NCI-H146 treated with DMSO at 0.1 percent for 48 hours (cell line): Measurements from ENCODE around the gene TNRC6B.
"Not testable (repeated sequence)": the region's sequence is repeated elsewhere in the genome, so short reads cannot be mapped to it uniquely, and the experiment has no call there.

ENCODE experiments used
- DNase-seq: peaks from one replicate; lab custom pipeline; 2025; ENCODE audit not compliant: unreplicated experiment; lab: John Stamatoyannopoulos, UW

Gene TNRC6B, protein sequence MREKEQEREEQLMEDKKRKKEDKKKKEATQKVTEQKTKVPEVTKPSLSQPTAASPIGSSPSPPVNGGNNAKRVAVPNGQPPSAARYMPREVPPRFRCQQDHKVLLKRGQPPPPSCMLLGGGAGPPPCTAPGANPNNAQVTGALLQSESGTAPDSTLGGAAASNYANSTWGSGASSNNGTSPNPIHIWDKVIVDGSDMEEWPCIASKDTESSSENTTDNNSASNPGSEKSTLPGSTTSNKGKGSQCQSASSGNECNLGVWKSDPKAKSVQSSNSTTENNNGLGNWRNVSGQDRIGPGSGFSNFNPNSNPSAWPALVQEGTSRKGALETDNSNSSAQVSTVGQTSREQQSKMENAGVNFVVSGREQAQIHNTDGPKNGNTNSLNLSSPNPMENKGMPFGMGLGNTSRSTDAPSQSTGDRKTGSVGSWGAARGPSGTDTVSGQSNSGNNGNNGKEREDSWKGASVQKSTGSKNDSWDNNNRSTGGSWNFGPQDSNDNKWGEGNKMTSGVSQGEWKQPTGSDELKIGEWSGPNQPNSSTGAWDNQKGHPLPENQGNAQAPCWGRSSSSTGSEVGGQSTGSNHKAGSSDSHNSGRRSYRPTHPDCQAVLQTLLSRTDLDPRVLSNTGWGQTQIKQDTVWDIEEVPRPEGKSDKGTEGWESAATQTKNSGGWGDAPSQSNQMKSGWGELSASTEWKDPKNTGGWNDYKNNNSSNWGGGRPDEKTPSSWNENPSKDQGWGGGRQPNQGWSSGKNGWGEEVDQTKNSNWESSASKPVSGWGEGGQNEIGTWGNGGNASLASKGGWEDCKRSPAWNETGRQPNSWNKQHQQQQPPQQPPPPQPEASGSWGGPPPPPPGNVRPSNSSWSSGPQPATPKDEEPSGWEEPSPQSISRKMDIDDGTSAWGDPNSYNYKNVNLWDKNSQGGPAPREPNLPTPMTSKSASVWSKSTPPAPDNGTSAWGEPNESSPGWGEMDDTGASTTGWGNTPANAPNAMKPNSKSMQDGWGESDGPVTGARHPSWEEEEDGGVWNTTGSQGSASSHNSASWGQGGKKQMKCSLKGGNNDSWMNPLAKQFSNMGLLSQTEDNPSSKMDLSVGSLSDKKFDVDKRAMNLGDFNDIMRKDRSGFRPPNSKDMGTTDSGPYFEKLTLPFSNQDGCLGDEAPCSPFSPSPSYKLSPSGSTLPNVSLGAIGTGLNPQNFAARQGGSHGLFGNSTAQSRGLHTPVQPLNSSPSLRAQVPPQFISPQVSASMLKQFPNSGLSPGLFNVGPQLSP (N-terminal part only)

DNA sequence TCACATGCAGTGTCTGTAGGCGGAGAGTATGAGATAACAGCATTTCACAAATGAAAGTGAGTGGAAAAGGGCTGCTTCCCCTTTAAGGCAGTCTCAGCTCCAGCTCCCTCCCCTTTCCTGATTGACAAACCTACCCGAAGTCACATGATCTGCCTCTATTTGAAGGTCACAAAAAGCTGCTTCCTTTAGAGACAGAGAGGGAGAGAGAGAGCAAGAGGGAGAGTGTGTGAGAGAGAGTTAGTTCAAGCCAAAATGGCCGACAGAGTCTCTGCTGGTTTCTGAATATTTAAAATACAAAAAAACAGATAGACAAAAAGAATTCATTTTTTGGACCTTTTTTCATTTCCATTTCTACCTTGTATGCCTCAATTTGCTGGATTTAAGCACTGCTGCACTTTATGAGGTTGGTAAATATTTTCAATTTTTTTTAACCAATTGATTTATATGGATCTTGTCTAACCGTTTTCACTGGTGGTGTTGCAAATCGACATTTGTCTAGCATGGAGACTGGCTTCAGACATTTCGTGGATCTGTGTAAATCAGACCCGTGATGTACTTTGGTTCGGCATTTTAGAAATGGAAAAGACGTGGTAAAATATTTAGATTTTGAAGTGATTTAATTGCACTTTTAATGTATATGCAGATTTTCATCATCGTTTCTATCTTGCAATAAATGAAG, at the start of gene TNRC6B:
TSS of gene TNRC6B (plus strand) at position 188 of the 679 bp plus-strand sequence. CDS start at position 399, 211 bp downstream.
- peak; percentile 92 for DNase-seq

DNA sequence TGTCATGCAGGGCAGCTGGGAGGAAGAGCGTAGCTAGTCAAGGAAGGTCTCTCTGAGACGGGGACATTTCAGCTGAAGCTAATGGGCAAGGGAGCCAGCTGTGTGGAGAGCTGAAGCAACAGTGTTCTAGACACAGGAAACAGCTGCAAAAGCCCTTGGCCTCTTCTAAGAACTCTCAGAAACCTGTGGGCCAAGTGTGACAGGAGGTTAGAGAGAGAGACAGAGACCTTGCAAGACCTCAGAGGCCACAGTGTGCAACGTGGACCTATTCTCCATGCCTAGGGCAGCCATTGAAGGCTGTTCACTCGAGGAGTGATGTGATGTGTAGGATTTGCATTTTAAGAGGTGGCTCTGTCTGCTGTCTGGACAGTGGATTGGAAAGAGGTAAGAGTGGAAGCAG, 48.7 kb upstream of the TNRC6B start:
- no peak for DNase-seq

DNA sequence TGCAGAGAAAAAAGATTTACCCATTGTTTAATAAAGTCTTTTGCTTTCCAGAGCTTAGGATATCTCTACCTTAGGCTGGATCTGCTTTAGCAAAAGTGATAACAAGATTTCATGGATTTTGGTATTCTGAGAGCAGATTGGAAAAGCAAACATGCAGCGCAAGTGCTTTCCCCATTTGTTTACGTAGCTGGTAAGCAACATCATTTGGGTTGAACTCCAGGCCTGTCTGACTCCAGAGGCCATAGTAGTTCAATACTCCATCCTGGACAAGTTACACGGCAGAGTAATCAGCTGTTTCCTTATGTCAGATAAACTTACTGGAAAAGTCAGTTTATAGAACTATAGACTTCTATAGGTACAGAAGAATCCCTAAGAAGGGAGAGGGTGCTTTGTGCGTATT, 40.6 kb upstream of the TNRC6B start:
- DNase-seq: no peak

DNA sequence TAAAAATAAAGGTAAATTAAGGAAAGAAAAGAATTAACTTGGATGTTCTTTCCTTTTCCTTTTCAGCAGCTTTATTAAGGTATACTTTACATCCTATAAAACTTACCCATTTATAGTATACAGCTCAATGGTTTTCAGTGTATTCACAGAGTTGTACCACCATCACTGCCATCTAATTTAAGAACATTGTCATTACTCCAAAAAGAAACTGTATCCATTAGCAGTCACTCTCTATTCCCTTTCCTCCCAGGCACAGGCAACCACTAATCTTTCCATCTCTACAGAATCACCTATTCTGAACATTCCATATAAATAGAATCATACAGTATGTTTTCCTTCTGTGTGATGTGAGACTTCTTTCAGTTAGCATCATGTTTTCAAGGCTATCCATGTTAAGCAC, 38.9 kb upstream of the TNRC6B start:
- no peak for DNase-seq

DNA sequence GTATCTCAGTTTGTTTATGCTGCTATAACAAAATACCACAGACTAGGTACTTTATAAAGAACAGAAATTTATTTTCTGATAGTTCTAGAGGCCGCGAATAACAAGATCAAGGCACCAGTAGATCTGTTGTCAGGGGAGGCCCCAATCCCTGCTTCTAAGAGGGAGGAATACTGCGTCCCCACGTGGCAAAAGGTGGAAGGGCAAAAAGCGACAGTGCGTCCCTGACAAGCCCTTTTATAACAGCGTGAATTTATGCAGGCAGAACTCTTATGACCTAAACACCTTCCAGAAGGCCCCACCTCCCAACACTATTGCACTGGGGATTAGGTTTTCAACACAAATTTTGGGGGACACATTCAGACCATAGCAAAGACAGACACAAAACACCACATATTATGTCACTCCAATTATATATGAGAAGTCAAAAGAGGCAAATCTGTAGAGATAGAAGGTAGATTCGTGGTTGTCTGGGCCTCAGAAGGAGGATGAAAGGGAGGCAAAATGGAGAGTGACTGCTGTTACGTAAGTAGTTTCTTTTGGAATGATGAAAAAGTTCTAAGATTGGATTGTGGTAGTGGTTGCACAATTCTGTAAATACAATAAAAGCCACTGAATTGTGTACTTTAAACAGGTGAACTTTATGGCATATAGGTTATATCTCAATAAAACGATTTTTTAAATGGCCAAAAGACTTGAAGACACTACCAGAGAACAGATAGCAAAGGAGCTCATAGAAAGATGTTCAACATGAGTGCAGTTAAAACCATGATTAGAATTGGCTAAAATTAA, 30.1 kb upstream of the TNRC6B start:
- no peak for DNase-seq

DNA sequence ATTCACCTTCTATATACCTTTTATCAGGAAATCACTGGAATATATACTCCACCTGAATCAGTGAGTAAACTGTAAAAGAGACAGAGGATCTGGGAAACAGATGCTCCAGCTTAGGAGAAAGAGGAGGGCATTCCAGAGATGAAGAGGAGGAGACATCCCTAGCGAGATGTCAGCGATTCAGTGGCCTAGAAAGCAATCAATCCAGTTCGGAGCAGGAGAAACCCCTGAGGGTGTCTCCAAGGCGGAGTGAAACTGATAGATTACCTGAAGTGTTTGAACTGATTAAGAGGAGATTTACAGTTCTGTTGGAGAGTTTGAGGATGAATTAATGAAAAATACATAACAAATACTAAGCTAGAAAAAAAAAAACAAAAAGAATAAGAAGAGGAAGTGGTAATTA, 24.5 kb upstream of the TNRC6B start:
- no peak for DNase-seq

DNA sequence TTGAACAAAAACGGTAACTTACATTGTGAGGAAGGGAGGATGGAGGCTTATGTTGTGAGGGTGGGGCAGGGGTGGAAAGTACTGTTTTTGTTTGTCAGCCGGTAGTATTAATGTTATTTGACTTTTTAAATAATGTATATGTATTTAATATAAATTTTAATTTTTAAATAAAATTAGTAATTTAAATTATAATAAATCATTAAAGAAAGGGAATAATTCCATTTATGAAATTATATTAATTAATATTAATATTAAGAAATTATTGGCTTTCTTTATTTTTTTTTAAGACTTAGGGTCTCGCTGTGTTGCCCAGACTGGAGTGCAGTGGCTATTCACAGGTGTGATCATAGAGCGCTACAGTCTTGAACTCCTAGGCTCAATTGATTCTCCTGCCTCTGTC, 24.0 kb upstream of the TNRC6B start:
- no peak for DNase-seq

DNA sequence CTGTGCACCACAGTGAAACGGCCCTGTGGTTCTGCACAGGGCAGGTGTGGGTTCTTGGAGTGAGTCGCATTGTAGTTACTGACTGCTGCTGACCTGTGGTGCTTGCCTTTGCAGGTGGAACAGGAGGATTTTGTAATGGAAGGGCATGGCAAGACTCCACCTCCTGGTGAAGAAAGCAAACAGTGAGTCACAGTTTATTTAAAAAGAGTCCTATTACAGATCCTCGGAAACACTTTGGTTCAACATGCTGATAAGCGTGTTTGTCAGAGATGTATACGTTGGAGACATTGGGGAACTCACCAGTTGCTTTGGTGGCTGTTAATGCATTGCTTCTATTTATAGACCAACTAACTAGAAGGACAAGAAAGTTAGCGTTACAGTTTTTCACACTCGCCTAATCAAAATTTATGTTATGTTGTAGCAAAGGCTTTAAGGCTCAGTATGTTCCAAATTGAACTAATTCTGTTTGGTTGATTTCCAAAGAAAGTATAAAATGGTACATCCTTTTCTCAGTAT, 21.7 kb upstream of the TNRC6B start:
- peak; percentile 92 for DNase-seq

DNA sequence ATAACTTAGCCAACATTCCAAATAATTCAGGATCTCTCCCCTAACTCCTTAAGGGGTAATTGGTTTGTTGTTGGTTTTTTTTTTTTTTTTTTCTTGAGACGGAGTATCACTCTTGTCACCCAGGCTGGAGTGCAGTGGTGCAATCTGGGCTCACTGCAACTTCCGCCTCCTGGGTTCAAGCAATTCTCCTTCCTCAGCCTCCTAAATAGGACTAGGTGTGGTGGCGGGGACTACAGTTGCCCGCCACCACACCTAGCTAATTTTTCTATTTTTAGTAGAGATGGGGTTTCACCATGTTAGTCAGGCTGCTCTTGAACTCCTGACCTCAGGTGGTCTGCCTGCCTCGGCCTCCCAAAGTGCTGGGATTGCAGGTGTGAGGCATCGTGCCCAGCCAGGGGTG, 21.0 kb upstream of the TNRC6B start:
- DNase-seq: not testable (repeated sequence)

DNA sequence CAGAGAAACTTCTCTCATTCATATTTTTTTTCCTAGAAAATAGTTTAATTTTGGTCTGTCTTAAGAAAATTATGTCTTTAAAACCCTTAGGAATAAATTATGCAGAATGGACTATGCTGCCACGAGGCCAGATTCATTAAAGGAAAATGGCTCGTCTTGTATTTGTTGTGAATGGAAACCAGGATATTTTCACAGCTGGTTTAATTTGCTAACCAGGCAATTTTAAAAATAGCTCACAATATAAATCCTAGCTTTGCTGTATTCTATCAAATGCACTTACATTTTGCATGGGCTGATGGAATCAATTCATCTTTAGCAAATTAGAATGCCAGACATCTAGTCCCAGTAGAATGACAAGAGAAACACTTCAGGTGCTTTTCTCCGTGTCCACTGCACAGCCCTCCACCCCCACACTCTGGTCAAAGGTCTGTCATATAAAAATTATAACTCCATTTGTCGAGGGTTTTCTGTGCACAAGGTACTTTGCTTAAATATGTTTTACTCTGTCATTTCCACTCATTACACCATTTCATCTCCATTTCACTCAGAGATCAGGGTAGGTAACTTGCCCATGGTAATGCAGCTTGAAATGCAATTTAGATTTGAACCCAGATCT, 20.3 kb upstream of the TNRC6B start:
- DNase-seq: no peak

DNA sequence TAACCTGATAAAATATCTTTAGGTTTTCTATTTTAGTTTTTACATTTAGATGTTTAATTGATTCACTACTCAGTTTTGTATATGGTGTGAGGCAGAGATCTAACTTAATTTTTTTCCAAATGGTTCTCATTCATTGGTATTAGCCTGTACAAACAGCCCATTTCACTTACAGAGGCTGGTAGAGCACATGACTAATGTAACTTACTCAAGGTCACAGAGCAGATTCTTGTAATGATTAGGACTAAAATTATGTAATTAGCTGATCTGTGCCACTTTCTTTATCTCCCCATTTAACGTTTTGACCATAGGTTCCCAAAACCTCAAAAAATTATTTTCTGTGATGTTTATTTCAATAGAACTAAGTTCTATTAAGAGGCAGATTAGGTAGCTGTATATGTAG, 16.5 kb upstream of the TNRC6B start:
- no peak for DNase-seq

DNA sequence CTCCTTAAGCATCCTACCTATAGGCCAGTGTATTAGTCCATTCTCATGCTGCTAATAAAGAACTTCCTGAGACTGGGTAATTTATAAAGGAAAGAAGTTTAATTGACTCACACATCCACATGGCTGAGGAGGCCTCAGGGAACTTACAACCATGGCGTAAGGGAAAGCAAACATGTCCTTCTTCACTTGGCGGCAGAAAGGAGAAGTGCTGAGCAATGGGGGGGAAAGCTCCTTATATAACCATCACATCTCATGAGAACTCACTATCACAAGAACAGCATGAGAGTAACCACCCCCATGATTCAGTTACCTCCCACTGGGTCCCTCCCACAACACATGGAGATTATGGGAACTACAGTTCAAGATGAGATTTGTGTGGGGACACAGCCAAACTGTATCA, 12.2 kb upstream of the TNRC6B start:
- not testable (repeated sequence) for DNase-seq

DNA sequence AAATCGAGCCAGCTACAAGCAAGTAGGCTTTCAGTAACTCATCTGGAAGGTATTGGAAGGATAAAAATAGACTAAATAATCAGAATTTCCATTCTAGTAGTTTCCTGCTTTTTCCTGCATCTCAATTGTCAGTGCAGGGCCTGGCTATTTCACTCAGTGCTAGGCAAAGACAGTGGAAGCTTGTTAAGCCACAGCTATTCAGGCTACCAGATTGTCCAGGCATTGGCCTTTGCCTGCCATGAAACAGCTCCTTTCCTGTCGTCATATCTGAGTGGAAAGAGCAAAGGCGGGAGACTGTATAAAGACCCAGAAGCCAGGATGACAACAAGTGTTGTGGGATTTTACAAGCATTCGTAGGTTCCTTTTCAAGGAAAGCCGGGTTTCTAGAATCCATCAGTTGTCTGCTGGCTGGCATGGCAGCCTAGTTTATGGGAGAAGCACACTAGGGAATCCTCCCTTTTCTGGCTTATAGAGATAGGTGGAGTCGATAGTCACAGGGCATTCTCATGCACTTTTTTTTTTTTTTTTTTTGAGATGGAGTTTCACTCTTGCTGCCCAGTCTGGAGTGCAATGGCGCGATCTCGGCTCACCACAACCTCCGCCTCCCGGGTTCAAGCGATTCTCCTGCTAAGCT, 2.0 kb upstream of the TNRC6B start:
- no peak for DNase-seq

DNA sequence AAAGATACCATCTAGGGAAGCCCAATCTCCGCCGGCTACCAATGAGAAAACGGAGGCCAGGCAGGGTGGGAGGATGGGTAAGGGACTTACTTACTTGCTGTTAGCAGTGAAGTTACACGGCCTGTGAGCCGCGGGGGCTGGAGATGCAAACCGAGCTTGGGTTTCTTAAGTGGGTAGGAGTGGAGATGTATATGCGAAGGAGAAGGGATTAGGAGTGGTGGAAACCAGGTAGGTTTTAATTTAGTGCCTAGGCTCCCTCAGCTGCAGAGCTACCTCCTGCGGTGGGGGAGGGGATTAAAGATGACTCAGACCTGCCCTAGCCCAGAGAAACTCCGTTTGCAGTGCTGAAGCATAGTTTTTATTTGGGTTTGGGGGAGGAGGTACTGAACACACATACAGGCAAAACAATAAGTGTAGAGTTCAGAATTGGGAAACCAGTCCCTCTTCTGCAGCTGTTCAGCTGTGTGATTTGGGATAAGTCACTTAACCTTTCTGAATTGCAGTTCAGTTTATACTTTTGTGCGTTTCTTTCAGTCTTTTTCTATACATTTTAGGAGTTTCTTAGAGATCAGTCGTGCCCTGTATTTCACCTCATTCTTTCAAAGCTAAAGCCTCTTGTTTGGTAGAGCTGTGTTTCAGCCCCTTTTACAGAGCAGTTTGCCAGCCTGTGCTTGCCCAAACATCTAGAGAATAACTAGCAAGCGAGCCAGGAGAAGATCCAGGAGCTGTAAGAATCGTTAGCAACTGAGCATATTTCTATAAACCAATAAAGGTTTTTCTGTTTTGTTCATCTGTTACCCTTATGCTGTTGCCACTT, 596 bp upstream of the TNRC6B start:
- no peak for DNase-seq

DNA sequence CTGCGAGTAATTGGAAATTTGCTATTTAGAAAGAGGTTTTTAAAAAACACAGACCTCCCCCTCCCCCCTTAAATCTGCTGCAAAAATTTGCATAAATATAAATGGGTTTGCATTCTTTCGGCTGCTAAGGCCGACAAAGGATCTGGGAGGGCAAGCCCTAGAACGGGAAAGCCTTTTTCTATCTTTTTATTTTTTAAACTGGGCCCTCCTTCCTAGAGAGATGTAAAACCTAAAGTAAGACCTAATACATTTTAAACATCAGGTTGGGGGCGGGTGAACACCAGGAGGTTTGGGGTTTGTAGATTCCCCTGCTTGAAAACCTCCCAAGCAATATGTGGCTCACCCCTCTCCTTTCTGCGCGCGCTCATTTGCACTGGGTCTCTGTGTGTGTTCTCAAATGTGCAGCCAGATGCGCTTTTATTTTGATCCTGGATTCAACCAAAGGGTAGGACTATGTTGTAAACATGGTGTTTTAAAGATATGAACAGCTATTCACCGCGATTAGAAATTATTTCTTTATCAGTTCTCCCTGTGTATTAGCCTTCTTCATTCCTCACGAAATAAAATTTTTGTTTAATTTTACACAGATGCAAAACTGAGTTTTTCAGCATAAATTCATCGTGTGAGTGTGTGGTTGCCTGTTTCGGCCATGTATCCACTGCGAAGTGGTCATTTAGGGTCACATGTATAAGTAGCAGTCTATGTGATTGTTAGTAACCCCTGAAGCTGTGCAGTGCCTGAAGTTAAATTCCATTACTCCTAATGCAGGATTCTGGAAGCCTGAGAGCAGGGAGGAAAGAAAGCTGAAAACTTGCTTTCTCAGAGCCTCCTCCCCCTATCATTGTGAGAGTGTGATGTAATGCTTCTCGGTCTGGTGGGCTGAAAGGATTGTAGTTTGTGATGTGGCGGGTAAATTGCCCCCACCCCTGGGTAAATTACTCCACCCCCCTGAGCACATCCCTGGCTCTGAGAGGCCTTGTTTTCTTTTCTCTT, 988 bp downstream of the TNRC6B start:
- DNase-seq: peak; percentile 32

DNA sequence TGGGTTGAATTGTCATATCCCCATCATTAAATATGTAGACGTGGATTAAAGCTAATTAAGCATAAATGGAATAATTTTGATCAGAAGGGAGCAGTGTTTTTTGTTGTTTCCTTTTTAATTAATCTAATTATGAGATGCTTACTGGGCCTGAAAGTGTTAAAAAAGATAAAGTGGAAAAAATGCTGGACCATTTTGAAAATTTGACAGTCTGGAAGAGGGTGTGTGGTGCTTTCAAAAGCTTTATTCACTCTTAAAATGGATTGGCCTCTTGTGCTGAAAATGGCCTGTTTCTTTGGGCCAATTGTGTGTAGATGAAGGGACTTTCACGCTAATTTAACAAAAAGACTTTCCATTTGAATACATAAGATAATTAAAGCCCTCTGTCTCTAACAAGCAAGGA, 1.8 kb downstream of the TNRC6B start:
- DNase-seq: no peak

DNA sequence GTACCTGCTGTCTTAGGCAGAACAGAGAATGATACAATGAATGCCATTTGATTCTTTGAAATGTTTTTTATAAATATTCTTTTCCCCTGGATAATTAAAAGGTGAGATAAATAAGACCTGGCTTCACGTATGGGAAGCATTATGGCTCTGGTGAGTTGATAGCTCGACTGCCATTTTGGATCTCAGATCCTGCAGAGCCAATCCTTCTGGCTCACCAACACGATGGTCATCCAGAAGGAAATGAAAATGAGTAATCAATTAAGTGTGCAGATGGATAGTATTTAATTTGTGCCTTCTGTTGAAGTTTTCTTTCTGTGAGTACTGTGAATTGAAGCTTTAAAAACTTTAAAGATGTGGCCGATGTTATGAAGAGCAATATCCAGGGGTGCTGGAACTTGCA, 2.7 kb downstream of the TNRC6B start:
- DNase-seq: no peak
